GM18951 (cell line): ENCODE data around the gene ACVR1B.

Experiments used
- POLR2A ChIP-seq: IDR thresholded peaks from 4 replicates; pipeline ENCODE4 v1.6.1; 2011; ENCODE audit warnings: mild to moderate bottlenecking; ENCODE audit not compliant: insufficient read length, insufficient read depth; ENCODE audit errors: extremely low read depth
- in situ Hi-C: fragments of 300-500 bp; cut with MboI; formaldehyde crosslinking; loops from one replicate; pipeline ENCODE4 v1.12.0; 2022; ENCODE audit warnings: low sequenced_read_pairs, mixed read lengths, inconsistent platforms; ENCODE audit not compliant: unreplicated experiment

Gene ACVR1B

DNA sequence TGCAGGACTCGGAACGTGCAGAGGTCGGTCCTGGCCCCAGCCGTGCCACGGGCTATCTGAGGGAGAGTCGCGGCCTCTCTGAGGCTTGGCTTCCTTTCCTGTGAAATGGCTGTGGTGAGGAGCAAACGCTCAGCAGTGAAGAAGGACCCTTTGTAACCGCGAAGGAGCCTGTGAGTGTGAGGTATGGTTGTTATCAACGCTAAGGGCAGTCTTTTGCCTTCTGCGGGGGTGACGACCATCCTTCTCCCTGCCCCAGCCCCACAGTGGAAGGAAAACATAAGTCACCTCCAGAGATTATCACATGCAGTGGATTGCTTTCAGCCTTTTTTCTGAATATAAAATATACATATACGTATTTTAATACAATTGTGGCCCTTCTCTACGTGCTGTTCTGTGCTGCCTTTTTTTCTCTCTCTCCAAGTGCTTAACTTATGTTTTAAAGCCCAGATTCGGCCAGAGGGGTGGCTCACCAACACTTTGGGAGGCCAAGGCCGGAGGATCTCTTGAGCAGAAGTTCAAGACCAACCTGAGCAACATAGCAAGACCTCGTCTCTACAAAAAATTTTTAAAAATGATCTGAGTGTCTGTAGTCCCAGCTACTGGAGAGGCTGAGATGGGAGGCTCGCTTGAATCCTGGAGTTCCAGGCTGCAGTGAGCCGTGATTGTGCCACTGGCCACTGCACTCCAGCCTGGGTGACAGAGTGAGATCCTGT is 72.6 kb downstream of the ACVR1B start:
- in situ Hi-C loops = loop anchor here (10.0 kb wide), 1 partner anchor 101 kb away; no protein-coding TSS in a partner anchor

DNA sequence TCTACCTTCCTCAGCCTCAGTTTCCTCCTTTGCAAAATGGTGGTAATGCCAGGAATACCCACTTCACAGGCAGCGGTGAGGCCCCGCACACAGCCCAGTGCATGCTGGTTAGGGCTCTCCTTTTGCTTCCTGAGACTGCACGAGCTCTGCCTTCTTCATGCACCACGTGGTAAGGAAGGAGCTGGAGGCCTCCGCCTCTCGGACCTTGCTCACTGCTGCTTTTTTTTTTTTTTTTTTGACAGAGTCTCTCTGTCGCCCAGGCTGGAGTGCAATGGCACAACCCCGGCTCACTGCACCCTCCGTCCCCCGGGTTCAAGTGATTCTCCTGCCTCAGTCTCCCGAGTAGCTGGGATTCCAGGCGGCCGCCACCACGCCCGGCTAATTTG is 73.3 kb downstream of the ACVR1B start:
- in situ Hi-C loops = loop anchor here (5.0 to 10.0 kb wide), 2 partner anchors 57 to 100 kb away; no protein-coding TSS in a partner anchor
- peak; percentile 17 for TF ChIP-seq POLR2A

More for the DNA sequence above, 72.6 kb downstream of the ACVR1B start:
- no peak for TF ChIP-seq POLR2A

GRCh38 chr12:52026263-52026662 is 74.8 kb downstream of the ACVR1B start:
- no peak for TF ChIP-seq POLR2A
- in situ Hi-C loops = loop anchor here (5.0 to 10.0 kb wide), 2 partner anchors 56 to 99 kb away; no protein-coding TSS in a partner anchor

GRCh38 chr12:52027085-52027843 is 75.8 kb downstream of the ACVR1B start:
- in situ Hi-C loops = loop anchor here (5.0 to 10.0 kb wide), 2 partner anchors 55 to 98 kb away; no protein-coding TSS in a partner anchor
- TF ChIP-seq POLR2A = no peak

DNA sequence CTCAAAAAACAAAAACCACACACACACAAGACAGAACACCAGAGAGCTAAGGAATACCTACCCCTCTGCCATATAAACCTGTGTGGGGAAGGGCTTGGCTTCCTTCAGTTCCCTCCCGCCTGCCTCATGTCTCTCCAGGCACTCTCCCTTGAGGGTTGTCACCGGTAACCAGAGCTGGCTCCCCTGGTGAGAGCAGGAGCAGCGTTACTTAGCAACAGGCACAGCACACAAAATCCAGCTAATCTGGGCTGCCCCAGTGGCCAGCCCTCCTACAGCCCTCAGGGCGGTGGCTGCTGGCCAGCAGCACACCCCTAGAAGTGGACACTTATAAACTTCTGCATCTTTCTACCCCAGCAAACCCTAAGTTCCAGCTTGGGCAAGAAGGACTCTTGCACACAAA is 78.2 kb downstream of the ACVR1B start:
- no peak for TF ChIP-seq POLR2A
- in situ Hi-C loops = loop anchor here (5.0 to 10.0 kb wide), 2 partner anchors 53 to 95 kb away; no protein-coding TSS in a partner anchor

- TF ChIP-seq POLR2A = no peak
- in situ Hi-C loops = no loop called here
Observed at GRCh38 chr12:52032446-52032803, 80.9 kb downstream of the ACVR1B start.

GRCh38 chr12:52032804-52033445 is 81.4 kb downstream of the ACVR1B start:
- in situ Hi-C loops = no loop called here
- TF ChIP-seq POLR2A = peak; percentile 60

DNA sequence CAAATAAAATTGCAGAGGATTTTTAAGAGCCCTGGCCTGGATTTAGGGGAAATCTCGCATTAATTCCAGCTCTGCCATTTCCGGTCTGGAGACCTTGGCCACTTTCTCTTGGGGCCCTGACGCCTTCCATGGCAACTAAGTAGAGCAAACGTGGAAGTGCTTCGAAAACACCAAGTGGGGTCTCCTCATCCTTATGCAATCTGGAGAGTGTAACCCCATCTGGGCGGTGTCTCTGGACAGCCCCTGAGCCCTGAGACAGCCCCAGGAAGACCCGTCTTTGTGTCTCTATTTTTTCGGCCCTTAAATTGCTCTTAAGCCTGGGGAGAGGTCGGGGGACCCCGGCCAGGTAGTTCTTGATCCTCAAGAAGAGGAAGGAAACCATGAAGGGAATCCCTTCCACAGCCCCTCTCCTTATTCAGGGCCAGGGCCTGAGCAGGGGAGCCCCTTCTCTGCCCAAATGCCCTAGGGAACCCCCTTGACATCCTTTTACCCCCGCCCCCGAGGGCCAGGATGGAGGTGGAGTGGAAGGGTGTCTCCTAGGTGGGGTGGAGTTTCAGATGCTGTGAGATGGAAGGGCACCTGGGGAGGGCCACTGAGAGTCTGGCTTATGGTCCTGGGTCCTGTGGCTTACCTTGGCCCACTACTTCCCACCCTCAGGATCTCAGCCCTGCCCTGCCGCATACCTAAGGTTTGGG is 82.1 kb downstream of the ACVR1B start:
- in situ Hi-C loops = no loop called here
- TF ChIP-seq POLR2A = no peak

- TF ChIP-seq POLR2A = no peak
- in situ Hi-C loops = no loop called here
Observed at GRCh38 chr12:52035190-52035589, 83.7 kb downstream of the ACVR1B start.

GRCh38 chr12:52035926-52036325 is 84.4 kb downstream of the ACVR1B start:
- no peak for TF ChIP-seq POLR2A
- in situ Hi-C loops = no loop called here

GRCh38 chr12:52036587-52037171 is 85.2 kb downstream of the ACVR1B start:
- peak; percentile 15 for TF ChIP-seq POLR2A
- in situ Hi-C loops = no loop called here

GRCh38 chr12:52037248-52037861 is 85.9 kb downstream of the ACVR1B start:
- in situ Hi-C loops = no loop called here
- no peak for TF ChIP-seq POLR2A

GRCh38 chr12:52038447-52038846 is 86.9 kb downstream of the ACVR1B start:
- no peak for TF ChIP-seq POLR2A
- in situ Hi-C loops = no loop called here
